Neural cell (in vitro differentiated cells): ENCODE measurements around the gene PRKAG3. TPM values are rescaled to one million over a fixed set of nuclear protein-coding genes. Genes with fewer than 3 reads are reported as not detected.

Experiments
- H2AFZ ChIP-seq: fragments of 200-600, 300-800 bp; sonication (generic), shearing (Covaris generic); 2 replicates; pipeline ENCODE4 v1.6.0; 2014; ENCODE audit warnings: low read depth, mild to moderate bottlenecking, antibody characterized with exemption, low read length, moderate library complexity
- H3F3A ChIP-seq: fragments of 200-600 bp; shearing (Covaris generic); 2 replicates; pipeline ENCODE4 v1.6.1; 2016; ENCODE audit warnings: mild to moderate bottlenecking, moderate library complexity, mixed read lengths, antibody characterized with exemption, low read length; ENCODE audit not compliant: insufficient read depth, poor library complexity, severe bottlenecking
- H3K27ac ChIP-seq: fragments of 200-600, 300-800 bp; sonication (generic), shearing (Covaris generic); 2 replicates; pipeline ENCODE4 v1.5.1; 2014; ENCODE audit warnings: mild to moderate bottlenecking, low read length, moderate library complexity
- H3K27me3 ChIP-seq: fragments of 300-800, 200-600 bp; sonication (generic), shearing (Covaris generic); 2 replicates; pipeline ENCODE4 v1.6.0; 2014; ENCODE audit warnings: mild to moderate bottlenecking, low read depth, low read length, moderate library complexity; ENCODE audit not compliant: insufficient read depth
- H3K36me3 ChIP-seq: fragments of 300-800, 200-600 bp; sonication (generic), shearing (Covaris generic); 2 replicates; pipeline ENCODE4 v1.5.1; 2014; ENCODE audit warnings: mild to moderate bottlenecking, antibody characterized with exemption, low read length, moderate library complexity; ENCODE audit not compliant: insufficient read depth
- H3K4me2 ChIP-seq: fragments of 300-800, 200-600 bp; sonication (generic), shearing (Covaris generic); 2 replicates; pipeline ENCODE4 v1.6.0; 2014; ENCODE audit warnings: mild to moderate bottlenecking, low read length
- H3K4me3 ChIP-seq: fragments of 300-800, 200-600 bp; sonication (generic), shearing (Covaris generic); 2 replicates; pipeline ENCODE4 v1.5.1; 2014; ENCODE audit warnings: mild to moderate bottlenecking, low read length, moderate library complexity
- H3K79me2 ChIP-seq: fragments of 200-600 bp; shearing (Covaris generic); replicated peaks from 2 replicates; pipeline ENCODE4 v1.6.0; 2014; ENCODE audit warnings: mild to moderate bottlenecking, low read length, moderate library complexity; ENCODE audit not compliant: insufficient read depth
- H3K9ac ChIP-seq: fragments of 300-800, 200-600 bp; sonication (generic), shearing (Covaris generic); 2 replicates; pipeline ENCODE4 v1.6.1; 2016; ENCODE audit warnings: mild to moderate bottlenecking, low read length, mixed read lengths
- H3K9me2 ChIP-seq: fragments of 200-600 bp; shearing (Covaris generic); 2 replicates; pipeline ENCODE4 v1.6.1; 2016; ENCODE audit warnings: mild to moderate bottlenecking, low read length, mixed read lengths; ENCODE audit not compliant: insufficient read depth
- H3K9me3 ChIP-seq: fragments of 200-600, 300-800 bp; sonication (generic), shearing (Covaris generic); 2 replicates; pipeline ENCODE4 v1.6.1; 2016; ENCODE audit warnings: mild to moderate bottlenecking, mixed run types, low read length, moderate library complexity, mixed read lengths
- H4K20me1 ChIP-seq: fragments of 200-600 bp; shearing (Covaris generic); 2 replicates; pipeline ENCODE4 v1.6.1; 2016; ENCODE audit warnings: mild to moderate bottlenecking, mixed run types; ENCODE audit not compliant: insufficient read depth
- EP300 ChIP-seq: fragments of 450-650 bp; conservative IDR thresholded peaks from 2 replicates; pipeline ENCODE4 v1.6.1; 2014; ENCODE audit warnings: antibody characterized with exemption, mild to moderate bottlenecking, moderate library complexity; ENCODE audit not compliant: poor library complexity, severe bottlenecking
- EZH2 ChIP-seq: fragments of 200-600, 300-800 bp; shearing (Covaris generic), sonication (generic); IDR thresholded peaks from 2 replicates; pipeline ENCODE4 v1.6.1; 2014; ENCODE audit warnings: antibody characterized with exemption, low read length, borderline replicate concordance, mild to moderate bottlenecking; ENCODE audit not compliant: insufficient read depth, poor library complexity, severe bottlenecking
- MXI1 ChIP-seq: fragments of 450-650 bp; conservative IDR thresholded peaks from 2 replicates; pipeline ENCODE4 v1.6.1; 2014; ENCODE audit warnings: antibody characterized with exemption, mild to moderate bottlenecking; ENCODE audit not compliant: poor library complexity, severe bottlenecking
- POLR2AphosphoS5 ChIP-seq: IDR thresholded peaks from 2 replicates; pipeline ENCODE4 v1.6.1; 2012
- RAD21 ChIP-seq: fragments of 450-650 bp; conservative IDR thresholded peaks from 2 replicates; pipeline ENCODE4 v1.6.1; 2014; ENCODE audit warnings: antibody characterized with exemption, mild to moderate bottlenecking, moderate library complexity
- SMC3 ChIP-seq: fragments of 450-650 bp; conservative IDR thresholded peaks from 2 replicates; pipeline ENCODE4 v1.6.1; 2014; ENCODE audit warnings: antibody characterized with exemption, mild to moderate bottlenecking, moderate library complexity; ENCODE audit not compliant: poor library complexity
- TAF1 ChIP-seq: IDR thresholded peaks from 2 replicates; pipeline ENCODE4 v1.6.1; 2012; ENCODE audit warnings: low read depth
- polyA plus RNA-seq: library from polyadenylated mRNA; depleted of rRNA; stranded (reverse); fragments of >200 nt; gene quantifications from 2 replicates; pipeline ENCODE4 v1.2.3, GENCODE V29; 2014
- TF ChIP-seq, protein P1 (sequence below): IDR thresholded peaks from 2 replicates; pipeline ENCODE4 v1.6.1; 2012; ENCODE audit warnings: borderline replicate concordance

The PRKAG3 gene
- polyA plus RNA-seq, 1 donor from 2014 or later: not detected

DNA sequence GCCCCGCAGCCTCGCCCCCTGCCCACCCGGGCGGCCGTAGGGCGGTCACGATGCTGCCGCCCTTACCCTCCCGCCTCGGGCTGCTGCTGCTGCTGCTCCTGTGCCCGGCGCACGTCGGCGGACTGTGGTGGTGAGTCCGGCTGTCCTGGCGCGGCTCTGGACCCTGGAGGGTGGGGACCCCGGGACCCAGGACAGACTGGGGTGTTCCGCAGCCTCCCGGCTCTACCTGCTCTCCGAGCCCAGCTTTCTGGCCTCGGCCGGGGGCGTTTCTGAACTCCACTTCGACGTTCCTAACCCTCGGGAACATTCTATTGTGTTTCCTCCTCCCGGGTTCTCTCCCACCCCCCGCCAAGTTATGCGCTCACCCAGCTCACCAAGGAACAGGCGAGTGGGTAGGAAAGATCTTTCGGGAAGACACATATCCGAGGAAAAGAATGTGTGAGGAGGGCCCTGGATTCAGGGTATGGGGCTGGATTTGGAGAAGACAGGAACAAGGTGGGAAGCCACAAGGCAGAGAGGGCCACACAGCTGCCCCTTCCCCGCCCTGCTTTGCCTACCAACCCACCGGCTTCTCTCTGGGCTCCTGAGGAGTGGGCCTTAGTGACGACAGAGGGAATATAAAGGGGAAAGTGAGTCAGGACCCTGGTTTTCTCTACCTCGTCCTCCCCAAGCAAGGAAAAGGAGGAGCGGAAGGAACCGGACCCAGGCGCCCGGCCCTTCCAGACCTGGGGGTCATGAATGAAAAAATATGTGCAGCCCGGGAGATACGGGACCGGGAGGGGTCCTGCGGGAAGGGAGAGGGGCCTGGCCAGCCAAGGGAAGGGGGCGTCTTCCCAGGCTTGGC lies 28.6 kb upstream of the PRKAG3 start:
- Histone ChIP-seq H3F3A (no peaks in the 10 kb centered on the region), H3K9me2 (no peaks in the 10 kb centered on the region), H4K20me1 (no peaks in the 10 kb centered on the region), H3K9ac (no peak overlapping the region), H3K4me2 (no peak overlapping the region), H3K79me2 (no peaks in the 10 kb centered on the region), H3K27ac (no peak overlapping the region), H3K36me3 (no peaks in the 10 kb centered on the region), H3K27me3 (peaks cover 84% of the 10 kb centered on the region), H2AFZ (no peak overlapping the region), H3K9me3 (no peaks in the 10 kb centered on the region), H3K4me3 (peak overlapping the region; percentile 56)
- TF ChIP-seq, protein P1, sequence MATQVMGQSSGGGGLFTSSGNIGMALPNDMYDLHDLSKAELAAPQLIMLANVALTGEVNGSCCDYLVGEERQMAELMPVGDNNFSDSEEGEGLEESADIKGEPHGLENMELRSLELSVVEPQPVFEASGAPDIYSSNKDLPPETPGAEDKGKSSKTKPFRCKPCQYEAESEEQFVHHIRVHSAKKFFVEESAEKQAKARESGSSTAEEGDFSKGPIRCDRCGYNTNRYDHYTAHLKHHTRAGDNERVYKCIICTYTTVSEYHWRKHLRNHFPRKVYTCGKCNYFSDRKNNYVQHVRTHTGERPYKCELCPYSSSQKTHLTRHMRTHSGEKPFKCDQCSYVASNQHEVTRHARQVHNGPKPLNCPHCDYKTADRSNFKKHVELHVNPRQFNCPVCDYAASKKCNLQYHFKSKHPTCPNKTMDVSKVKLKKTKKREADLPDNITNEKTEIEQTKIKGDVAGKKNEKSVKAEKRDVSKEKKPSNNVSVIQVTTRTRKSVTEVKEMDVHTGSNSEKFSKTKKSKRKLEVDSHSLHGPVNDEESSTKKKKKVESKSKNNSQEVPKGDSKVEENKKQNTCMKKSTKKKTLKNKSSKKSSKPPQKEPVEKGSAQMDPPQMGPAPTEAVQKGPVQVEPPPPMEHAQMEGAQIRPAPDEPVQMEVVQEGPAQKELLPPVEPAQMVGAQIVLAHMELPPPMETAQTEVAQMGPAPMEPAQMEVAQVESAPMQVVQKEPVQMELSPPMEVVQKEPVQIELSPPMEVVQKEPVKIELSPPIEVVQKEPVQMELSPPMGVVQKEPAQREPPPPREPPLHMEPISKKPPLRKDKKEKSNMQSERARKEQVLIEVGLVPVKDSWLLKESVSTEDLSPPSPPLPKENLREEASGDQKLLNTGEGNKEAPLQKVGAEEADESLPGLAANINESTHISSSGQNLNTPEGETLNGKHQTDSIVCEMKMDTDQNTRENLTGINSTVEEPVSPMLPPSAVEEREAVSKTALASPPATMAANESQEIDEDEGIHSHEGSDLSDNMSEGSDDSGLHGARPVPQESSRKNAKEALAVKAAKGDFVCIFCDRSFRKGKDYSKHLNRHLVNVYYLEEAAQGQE: no peak
- TF ChIP-seq EZH2: peak; percentile 45

DNA sequence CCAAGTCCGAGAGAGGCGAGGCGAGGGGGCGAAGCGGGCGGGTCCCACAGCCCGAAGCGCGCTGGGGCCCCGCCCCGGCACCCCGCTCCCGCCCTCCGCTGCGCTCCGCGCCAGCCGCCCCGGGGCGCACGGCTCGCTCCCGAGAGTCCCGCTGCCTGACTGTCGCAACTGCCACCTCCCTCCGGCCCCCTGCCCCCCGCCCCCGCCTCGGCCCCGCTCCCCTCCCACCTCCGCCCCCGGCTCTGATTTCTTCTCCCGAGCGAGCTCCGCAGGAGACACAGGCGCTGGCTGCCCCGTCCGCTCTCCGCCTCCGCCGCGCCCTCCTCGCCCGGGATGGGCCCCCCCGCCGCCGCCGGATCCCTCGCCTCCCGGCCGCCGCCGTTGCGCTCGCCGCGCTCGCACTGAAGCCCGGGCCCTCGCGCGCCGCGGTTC lies 28.0 kb upstream of the PRKAG3 start, which contains the start of gene WNT6:
Gene WNT6 (plus strand): TSS at position 250 of the 432 bp plus-strand sequence. CDS start 233 bp downstream, outside the sequence.
- peaks cover 90% of the 10 kb centered on the region for H3K27me3 ChIP-seq
- H3K9ac ChIP-seq: no peak within 1 kb of the TSS
- no peaks in the 10 kb centered on the region for H3K36me3 ChIP-seq
- peak within 1 kb of the TSS; percentile 57 for H3K4me3 ChIP-seq
- H3K27ac ChIP-seq: no peak within 1 kb of the TSS
- H2AFZ ChIP-seq: no peak within 1 kb of the TSS
- H3K9me3 ChIP-seq: no peaks in the 10 kb centered on the region
- no peaks in the 10 kb centered on the region for H3F3A ChIP-seq
- TF ChIP-seq EP300 (no peak), EZH2 (no peak), POLR2AphosphoS5 (no peak), MXI1 (no peak), SMC3 (no peak), TAF1 (no peak), RAD21 (no peak)
- TF ChIP-seq, protein P1: no peak
- H4K20me1 ChIP-seq: no peaks in the 10 kb centered on the region
- no peaks in the 10 kb centered on the region for H3K79me2 ChIP-seq
- H3K4me2 ChIP-seq: no peak within 1 kb of the TSS
- H3K9me2 ChIP-seq: no peaks in the 10 kb centered on the region
